Measurements from ENCODE around the gene PPBP. TPM values are rescaled to one million over a fixed set of nuclear protein-coding genes. Genes with fewer than 3 reads are reported as not detected.

PPBP gene
- total RNA-seq, 1 experiment from 2014 or later = not detected

- H3K4me1 ChIP-seq (ENCODE audit: control insufficient read depth in 1 of 2, insufficient read depth in 2 of 2, low read length in 2 of 2) = peaks cover 0 to 5% of the 10 kb centered on the region in 2 experiments; a peak in 1 of 4 replicates
- H3K36me3 ChIP-seq (ENCODE audit: control insufficient read depth in 1 of 2, insufficient read depth in 2 of 2, low read length in 2 of 2) = no peaks in the 10 kb centered on the region
- H3K4me3 ChIP-seq (replicated peaks in 1 of 2; ENCODE audit: low read depth in 1 of 2, low read length in 2 of 2) = no peak overlapping the region
- no peak overlapping the region for H3K27ac ChIP-seq (ENCODE audit: low read depth, low read length)
- ATAC-seq = peak; percentile 97
- H3K79me2 ChIP-seq (ENCODE audit: insufficient read depth, low read length) = no peaks in the 10 kb centered on the region
- intact Hi-C loops (cut with micrococcal nuclease) = loop anchor here (1.0 kb wide), 1 partner anchor 32 kb away; no protein-coding TSS in a partner anchor
- no peak overlapping the region for H3K9ac ChIP-seq (ENCODE audit: low read length)
- H3K9me3 ChIP-seq (ENCODE audit: control insufficient read depth in 1 of 2, insufficient read depth in 1 of 2, low read depth in 1 of 2, low read length in 2 of 2) = no peaks in the 10 kb centered on the region
- H3K4me2 ChIP-seq (ENCODE audit: low read length) = peak overlapping the region; percentile 25; the same call in 1 of the 2 replicates
- RAD21 ChIA-PET (ENCODE audit: low non-redundant PET in 1 of 2, low total read pairs in 2 of 2, uncharacterized antibody in 2 of 2, unreplicated experiment in 2 of 2) = no interaction called here
- H2AFZ ChIP-seq (ENCODE audit: low read depth, low read length, poor library complexity, severe bottlenecking) = peak overlapping the region; percentile 41
- POLR2A ChIA-PET = no interaction called here
- no peaks in the 10 kb centered on the region for H3K9me2 ChIP-seq (ENCODE audit: insufficient read depth)
- DNase-seq (ENCODE audit: low read depth, low spot score) = peak; percentile 46
- H4K20me1 ChIP-seq (ENCODE audit: insufficient read depth) = no peaks in the 10 kb centered on the region
- H3K27me3 ChIP-seq (ENCODE audit: insufficient read depth, low read length) = no peaks in the 10 kb centered on the region
- CTCF ChIA-PET = interaction anchor here (0.7 to 1.9 kb wide), 5 partner anchors 9 to 100 kb away, joined by 3 to 5 read pairs (median 3); partner anchors contain the start of gene CXCL3
- BruUV-seq (replicated peaks) = no TSS peak
- TF ChIP-seq ZFX (IDR thresholded peaks at IDR 0.05) (no peak), RAD21 (IDR thresholded peaks at IDR 0.05; ENCODE audit: low read depth) (peak; percentile 64), JUND (IDR thresholded peaks at IDR 0.05) (no peak), SP1 (IDR thresholded peaks at IDR 0.05; ENCODE audit: low read depth) (no peak), EGR1 (IDR thresholded peaks at IDR 0.05; ENCODE audit: low read depth) (no peak), EZH2 (IDR thresholded peaks at IDR 0.05) (no peak), POLR2A (IDR thresholded peaks at IDR 0.05; ENCODE audit: borderline replicate concordance, extremely low read depth, insufficient read depth, insufficient read length) (no peak), FOSL1 (IDR thresholded peaks at IDR 0.05; ENCODE audit: low read depth) (no peak), POLR2AphosphoS5 (IDR thresholded peaks at IDR 0.05; ENCODE audit: low read depth, low read length) (no peak), TCF7L2 (IDR thresholded peaks at IDR 0.05; ENCODE audit: borderline replicate concordance, extremely low read depth, insufficient read depth, insufficient read length) (no peak), EZH2phosphoT487 (IDR thresholded peaks at IDR 0.05; ENCODE audit: borderline replicate concordance) (no peak), SIN3A (IDR thresholded peaks at IDR 0.05; ENCODE audit: low read depth) (no peak), ELF1 (IDR thresholded peaks at IDR 0.05; ENCODE audit: borderline replicate concordance, low read depth) (no peak), CBX3 (IDR thresholded peaks at IDR 0.05; ENCODE audit: low read depth) (0 out of 2 replicates have a peak, but pooled peaks have one; percentile 49), SRF (IDR thresholded peaks at IDR 0.05; ENCODE audit: low read depth) (no peak), CEBPB (IDR thresholded peaks at IDR 0.05; ENCODE audit: low read depth) (no peak), YY1 (IDR thresholded peaks at IDR 0.05; ENCODE audit: extremely low read depth, insufficient replicate concordance, low read depth, low read length) (peak; percentile 9)
- TF ChIP-seq, protein P1, sequence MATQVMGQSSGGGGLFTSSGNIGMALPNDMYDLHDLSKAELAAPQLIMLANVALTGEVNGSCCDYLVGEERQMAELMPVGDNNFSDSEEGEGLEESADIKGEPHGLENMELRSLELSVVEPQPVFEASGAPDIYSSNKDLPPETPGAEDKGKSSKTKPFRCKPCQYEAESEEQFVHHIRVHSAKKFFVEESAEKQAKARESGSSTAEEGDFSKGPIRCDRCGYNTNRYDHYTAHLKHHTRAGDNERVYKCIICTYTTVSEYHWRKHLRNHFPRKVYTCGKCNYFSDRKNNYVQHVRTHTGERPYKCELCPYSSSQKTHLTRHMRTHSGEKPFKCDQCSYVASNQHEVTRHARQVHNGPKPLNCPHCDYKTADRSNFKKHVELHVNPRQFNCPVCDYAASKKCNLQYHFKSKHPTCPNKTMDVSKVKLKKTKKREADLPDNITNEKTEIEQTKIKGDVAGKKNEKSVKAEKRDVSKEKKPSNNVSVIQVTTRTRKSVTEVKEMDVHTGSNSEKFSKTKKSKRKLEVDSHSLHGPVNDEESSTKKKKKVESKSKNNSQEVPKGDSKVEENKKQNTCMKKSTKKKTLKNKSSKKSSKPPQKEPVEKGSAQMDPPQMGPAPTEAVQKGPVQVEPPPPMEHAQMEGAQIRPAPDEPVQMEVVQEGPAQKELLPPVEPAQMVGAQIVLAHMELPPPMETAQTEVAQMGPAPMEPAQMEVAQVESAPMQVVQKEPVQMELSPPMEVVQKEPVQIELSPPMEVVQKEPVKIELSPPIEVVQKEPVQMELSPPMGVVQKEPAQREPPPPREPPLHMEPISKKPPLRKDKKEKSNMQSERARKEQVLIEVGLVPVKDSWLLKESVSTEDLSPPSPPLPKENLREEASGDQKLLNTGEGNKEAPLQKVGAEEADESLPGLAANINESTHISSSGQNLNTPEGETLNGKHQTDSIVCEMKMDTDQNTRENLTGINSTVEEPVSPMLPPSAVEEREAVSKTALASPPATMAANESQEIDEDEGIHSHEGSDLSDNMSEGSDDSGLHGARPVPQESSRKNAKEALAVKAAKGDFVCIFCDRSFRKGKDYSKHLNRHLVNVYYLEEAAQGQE (IDR thresholded peaks at IDR 0.05; ENCODE audit: low read depth) = no peak
- TF ChIP-seq, protein P2, sequence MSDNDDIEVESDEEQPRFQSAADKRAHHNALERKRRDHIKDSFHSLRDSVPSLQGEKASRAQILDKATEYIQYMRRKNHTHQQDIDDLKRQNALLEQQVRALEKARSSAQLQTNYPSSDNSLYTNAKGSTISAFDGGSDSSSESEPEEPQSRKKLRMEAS (IDR thresholded peaks at IDR 0.05) = peak; percentile 30; the same call in 1 of the 2 replicates
- TF ChIP-seq, protein P3, sequence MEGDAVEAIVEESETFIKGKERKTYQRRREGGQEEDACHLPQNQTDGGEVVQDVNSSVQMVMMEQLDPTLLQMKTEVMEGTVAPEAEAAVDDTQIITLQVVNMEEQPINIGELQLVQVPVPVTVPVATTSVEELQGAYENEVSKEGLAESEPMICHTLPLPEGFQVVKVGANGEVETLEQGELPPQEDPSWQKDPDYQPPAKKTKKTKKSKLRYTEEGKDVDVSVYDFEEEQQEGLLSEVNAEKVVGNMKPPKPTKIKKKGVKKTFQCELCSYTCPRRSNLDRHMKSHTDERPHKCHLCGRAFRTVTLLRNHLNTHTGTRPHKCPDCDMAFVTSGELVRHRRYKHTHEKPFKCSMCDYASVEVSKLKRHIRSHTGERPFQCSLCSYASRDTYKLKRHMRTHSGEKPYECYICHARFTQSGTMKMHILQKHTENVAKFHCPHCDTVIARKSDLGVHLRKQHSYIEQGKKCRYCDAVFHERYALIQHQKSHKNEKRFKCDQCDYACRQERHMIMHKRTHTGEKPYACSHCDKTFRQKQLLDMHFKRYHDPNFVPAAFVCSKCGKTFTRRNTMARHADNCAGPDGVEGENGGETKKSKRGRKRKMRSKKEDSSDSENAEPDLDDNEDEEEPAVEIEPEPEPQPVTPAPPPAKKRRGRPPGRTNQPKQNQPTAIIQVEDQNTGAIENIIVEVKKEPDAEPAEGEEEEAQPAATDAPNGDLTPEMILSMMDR (IDR thresholded peaks at IDR 0.05 in 2 of 3, conservative IDR thresholded peaks at IDR 0.05 in 1 of 3; ENCODE audit: borderline replicate concordance in 1 of 3, insufficient read depth in 1 of 3, low read depth in 2 of 3, low read length in 2 of 3) = peak; percentile 27 to 68 (median 63); a peak in 5 of 6 replicates
- TF ChIP-seq, protein P4, sequence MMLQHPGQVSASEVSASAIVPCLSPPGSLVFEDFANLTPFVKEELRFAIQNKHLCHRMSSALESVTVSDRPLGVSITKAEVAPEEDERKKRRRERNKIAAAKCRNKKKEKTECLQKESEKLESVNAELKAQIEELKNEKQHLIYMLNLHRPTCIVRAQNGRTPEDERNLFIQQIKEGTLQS (IDR thresholded peaks at IDR 0.05) = no peak
These were observed 23.0 kb downstream of the PPBP start for GRCh38 chr4:73964862-73965611.
